EH (cell line): Measurements from ENCODE around the gene CENPB.
"Not testable (repeated sequence)": the region's sequence is repeated elsewhere in the genome, so short reads cannot be mapped to it uniquely, and the experiment has no call there.

ENCODE experiments used
- DNase-seq: peaks from one replicate; pipeline ENCODE4 v3.0.0-alpha.2; 2015; ENCODE audit warnings: low read depth

The CENPB gene

DNA sequence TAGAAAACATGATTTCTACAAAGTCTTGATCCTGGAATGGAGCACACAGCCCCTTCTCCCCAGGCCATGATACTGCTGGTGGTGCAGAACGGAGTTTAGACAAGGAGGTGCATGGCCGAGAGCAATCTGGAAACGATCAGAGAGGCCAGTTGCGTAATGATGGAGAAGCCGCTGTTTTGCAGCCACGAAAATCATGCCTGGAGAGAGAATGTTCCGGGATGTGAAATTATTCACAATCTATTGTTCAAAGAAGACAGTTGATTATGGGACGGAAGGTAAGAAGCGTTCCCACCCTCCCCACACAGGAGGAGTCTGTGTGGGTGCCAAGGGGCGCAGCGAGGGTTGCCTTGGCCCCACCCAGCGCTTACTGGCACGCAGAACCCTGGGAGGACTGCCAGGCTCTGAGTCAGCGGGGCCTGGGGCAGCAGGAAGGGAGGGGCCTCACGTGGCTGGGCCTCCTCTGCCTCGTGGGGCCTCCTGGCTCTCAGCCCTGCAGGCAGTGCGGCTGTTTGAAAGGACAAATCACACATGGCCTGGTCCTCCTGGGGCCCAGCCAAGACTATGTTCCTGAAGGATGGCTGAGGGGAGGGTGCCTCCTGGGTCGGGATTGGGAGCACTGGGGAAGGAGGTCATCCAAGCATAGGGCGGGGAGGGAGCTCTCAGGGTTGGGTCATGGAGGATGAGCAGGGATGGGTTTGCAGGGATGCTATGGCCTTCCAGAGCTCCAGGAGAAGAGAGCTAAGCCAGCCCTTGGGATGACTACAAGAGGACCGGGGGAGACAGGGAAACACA is 25.1 kb upstream of the CENPB start:
- DNase-seq, result peak; percentile 99

DNA sequence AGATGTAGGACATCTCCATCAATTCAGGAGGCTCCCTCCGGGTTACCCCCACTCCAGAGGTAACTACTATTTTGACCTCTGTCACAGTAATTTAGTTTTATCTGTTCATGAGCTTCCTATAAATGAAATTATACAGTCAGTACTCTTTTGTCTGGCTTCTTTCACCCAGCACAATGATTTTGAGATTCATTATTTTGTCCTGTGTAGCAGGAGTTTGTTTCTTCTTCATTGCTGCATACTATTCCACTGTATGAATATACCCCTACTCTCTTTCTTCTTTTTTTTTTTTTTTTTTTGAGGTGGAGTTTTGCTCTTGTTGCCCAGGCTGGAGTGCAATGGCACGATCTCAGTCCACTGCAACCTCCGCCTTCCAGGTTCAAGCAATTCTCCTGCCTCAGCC is 22.0 kb upstream of the CENPB start:
- no peak for DNase-seq

DNA sequence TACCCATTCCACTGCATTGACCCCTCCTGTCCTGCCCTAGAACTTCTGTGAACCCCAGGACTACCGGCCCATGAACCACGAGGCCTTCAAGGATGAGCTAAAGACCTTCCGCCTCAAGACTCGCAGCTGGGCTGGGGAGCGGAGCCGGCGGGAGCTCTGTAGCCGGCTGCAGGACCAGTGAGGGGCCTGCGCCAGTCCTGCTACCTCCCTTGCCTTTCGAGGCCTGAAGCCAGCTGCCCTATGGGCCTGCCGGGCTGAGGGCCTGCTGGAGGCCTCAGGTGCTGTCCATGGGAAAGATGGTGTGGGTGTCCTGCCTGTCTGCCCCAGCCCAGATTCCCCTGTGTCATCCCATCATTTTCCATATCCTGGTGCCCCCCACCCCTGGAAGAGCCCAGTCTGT is 18.2 kb upstream of the CENPB start:
- DNase-seq, result no peak

DNA sequence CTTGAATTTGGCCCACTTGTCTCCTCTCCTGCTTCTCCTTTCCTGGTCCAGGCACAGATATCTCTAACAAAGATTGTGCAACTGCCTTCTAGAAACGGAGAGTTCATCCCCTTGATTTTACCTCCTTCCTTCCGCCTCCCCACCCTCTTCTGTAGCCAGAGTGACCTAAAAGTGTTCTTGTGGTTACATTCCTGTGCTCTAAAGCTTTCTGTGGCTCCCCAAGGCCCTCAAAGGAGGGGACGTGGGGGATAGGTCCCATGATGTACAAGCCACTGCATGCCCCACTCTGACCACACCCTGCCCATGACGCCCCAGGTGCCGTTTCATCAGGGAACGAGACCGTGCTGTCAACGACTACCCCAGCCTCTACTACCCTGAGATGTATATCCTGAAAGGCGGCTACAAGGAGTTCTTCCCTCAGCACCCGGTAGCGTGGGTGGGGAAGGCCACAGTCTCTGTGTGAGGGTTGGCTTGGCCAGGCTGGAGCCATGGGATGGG is 17.8 kb upstream of the CENPB start:
- DNase-seq, result no peak

DNA sequence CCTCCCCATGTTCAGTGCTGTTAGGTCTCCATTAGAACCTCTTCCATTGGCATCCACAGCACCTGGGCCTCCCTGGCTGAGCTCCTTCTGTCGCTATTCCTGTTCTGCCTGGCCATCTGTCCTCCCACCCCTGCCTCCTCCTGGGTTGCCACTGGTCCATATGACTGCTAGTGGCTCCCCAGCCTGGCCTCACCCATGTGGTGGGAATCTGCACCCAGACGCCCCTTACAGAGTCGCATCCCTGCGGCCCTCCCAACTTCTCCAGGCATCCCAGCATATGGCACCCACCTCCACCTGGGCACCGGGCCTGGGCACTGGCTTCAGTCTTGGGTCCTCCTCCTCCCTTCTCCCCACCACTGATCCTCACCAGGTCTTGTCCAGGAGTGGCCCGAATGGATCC is 17.3 kb upstream of the CENPB start:
- no peak for DNase-seq

DNA sequence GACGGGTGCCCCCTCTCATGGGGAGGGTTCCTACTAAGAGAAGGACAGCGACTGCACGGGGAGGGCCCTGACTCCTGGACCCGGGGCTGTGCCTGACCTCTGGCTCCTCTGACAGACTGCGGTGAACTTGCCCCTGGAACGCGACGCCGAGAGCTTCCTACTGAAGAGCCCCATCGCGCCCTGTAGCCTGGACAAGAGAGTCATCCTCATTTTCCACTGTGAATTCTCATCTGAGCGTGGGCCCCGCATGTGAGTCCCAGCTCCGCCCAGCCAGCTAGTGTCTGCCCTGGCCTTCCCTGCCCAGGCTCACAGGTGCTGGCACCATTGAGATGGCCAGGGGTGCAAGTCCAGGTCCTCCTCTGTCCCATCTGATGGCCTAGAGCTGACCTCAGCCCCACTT is 16.7 kb upstream of the CENPB start:
- DNase-seq, result no peak

DNA sequence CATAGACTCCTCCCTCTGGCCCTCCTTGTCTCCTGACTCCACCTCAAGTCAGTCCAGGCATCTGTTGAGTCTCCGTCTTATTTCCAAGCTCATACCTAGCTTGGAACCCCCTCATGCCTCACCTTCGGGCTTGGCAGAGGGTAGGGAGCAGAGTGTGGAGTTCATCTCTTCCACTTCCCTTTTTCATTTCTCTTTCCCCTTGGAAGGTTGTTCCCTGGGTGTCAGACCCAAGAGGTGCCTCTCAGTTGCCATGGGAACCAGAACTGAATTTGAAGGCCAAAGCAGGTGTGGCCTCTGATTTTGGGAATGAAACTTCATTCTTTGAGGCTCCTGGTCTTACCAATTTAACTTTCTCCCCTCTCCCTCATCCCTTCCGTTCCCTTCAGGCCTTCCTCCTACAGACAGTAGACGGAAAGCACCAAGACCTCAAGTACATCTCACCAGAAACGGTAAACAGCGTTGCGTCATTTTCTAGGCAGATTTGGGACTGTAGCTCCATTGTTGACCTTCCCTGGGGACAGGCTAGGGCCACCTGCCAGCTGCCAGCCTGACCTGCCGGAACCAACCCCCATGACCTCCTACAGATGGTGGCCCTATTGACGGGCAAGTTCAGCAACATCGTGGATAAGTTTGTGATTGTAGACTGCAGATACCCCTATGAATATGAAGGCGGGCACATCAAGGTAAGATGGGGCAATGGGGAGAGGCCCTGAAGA is 16.1 kb upstream of the CENPB start:
- DNase-seq, result no peak

DNA sequence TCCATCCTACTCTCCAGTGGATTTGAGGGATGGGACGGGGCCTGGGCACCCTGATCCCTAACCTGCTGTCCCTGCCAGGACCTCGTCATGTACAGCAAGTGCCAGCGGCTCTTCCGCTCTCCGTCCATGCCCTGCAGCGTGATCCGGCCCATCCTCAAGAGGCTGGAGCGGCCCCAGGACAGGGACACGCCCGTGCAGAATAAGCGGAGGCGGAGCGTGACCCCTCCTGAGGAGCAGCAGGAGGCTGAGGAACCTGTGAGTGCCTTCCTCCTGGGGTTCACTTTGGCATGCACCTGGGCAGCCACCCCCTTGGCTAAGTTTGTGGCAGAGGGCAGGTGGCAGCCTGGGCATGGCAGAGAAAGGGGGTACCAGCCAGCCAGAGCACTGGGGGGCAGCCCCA is 15.3 kb upstream of the CENPB start:
- no peak for DNase-seq

DNA sequence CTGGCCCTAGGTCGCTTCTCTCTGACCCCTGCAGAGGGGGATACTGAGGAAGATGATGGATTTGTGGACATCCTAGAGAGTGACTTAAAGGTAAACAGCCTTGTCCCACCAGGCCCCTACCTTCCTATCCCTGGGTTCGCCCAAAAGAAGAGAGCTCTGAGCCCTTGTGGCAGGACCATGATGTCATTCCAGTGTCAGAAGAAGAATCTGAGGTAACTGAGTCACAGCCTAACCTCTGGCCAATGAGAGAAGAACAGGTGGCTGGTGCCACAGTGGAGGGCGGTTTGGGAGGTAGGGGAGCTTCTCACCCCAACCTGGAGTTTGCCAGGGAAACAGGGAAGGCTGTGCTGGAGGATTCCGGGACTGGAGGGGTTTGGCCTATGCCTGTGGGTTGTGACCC is 14.8 kb upstream of the CENPB start:
- no peak for DNase-seq

DNA sequence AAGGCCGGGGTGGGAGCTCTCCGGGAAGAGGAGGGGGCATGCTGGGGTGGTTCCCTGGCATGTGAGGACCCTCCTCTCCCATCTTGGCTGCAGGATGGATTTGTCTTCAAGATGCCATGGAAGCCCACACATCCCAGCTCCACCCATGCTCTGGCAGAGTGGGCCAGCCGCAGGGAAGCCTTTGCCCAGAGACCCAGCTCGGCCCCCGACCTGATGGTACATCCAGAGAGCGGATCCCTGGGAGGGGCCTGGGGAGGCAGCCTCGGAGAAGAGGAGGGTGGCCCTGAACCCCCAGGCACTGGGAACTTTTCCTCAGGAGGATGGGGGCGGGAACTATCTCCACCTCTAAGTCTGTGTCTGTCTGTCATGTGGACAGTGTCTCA is 14.3 kb upstream of the CENPB start:
- DNase-seq, result no peak

DNA sequence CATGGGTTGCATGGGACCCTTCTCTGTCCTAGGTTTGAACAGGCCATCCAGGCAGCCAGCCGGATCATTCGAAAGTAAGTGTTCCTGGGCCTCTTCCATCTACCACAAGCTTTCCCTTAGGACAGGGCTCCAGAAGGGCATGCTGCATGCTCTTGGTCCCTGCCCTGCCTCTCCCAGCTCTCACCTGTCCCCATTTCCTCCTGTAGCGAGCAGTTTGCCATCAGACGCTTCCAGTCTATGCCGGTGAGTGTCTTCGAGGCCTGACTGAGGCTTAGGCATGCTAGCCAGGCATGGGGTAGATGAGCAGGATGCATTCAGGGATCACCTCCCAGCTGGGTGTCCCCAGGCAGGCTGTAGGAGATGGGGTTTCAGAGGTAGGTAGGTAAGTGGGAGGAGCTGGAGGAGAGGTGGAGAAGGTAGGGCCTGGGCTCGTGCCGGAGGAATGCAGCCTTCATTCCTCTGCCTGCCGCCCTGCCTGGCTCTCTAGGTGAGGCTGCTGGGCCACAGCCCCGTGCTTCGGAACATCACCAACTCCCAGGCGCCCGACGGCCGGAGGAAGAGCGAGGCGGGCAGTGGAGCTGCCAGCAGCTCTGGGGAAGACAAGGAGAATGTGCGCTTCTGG is 13.8 kb upstream of the CENPB start:
- DNase-seq, result no peak

DNA sequence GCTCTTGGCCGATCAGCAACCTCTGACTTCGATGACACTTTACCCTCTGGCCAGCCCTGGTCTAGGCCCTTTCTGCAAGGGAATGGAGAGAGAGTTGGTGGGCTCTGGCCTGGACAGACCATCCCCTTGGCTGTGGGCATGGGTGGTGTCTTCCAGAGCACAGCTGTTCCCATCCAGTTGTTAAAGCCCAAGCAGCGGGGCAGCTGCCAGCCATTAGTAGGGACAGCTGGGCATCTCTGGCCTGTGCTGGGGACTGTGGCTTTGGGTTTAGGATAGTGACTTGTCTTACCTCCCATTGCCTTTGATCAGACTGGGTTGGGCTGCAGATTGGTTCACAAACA is 12.3 kb upstream of the CENPB start:
- no peak for DNase-seq

DNA sequence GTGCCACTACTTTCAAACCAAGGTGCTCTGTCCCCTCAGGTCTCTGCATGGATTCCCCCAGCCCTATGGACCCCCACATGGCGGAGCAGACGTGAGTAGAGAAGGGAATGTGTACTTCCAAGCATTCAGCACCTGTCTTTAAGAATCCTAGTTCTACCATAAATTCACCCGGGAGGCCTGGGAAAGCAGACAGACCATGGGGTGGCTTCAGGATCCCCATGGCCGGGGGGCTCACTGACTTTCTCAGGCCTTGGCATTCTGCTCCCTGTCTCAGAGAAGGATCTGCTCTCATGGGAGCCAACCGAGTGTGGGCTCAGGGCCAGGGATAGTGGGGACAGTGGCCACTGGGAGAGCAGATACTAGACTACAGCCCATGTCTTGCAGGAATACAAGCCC is 11.8 kb upstream of the CENPB start:
- no peak for DNase-seq

DNA sequence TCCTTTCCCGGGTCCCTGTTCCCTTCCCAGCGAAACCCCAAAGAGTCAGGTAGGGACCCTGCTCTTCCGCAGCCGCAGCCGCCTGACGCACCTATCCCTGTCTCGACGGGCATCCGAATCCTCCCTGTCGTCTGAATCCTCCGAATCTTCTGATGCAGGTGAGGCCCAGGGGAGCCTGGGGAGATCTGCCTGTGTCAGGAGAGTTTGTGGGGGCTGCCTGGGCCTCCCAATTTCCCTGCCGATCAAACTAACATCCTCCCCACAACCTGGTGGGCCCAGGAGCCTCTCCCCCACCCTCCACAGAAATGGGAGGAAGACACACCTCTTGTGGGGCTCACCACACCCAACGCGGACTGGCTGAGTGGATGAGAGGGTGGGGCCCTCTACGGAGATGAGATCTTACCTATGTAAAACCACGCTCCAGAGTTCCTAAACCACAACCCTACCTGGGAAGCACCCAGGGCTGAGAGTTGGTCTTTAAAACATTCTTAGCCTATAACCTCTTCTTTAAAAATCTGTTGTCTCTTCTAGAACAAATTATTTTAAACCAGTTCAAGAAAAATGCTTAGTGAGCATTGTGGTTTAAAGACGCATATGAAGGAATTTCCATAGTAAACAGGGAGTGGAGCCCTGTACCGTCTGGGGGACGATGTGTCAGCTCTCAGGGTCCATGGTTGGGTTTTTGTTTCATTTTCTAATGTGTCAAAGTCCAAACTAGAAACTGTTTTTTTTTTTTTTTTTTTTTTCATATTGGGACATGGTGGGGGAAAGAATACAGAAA is 11.2 kb upstream of the CENPB start:
- peak; percentile 69 for DNase-seq

DNA sequence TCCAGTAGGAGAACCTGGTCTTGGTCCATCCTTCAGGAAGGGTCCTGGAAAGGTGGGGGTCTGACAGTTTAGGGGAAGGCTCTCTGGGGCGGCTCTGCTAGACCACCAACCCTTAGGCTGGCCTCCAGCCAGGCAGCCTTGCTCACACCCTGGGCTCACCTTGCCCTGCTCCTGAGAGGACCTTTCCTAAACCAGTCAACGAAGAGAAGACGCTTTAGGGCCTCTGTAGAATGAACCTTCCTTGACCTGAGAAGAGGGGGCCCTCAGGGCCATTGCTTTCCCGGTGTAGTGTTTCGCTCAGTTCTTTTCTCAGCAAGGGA is 10.6 kb upstream of the CENPB start:
- no peak for DNase-seq

DNA sequence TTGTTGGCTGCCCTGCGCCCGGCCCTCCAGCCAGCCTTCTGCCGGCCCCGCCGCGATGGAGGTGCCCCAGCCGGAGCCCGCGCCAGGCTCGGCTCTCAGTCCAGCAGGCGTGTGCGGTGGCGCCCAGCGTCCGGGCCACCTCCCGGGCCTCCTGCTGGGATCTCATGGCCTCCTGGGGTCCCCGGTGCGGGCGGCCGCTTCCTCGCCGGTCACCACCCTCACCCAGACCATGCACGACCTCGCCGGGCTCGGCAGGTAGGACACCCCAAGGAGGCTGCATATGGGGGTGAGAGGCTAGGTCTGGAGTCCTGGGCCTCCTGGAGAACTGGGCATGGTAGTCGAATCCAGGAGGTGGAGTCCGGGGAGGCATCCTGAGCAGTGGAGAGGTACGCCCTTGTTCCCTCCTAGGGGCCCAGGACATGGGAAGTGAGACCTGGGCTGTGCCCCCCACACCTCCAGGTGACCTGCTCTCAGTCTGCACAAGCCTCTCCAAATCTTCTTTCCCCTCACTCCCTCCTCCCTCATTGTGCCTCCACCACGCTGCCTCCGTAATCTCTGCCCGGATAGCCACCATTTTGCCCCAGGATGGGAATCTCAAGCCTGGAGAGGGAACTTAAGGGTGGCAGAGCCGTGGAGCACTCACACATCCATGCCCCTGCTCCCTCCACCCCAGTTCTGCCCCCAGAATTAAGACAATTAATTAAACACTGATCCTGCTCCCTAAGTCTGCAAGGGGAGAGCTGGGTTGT is 10.1 kb upstream of the CENPB start:
- no peak for DNase-seq

DNA sequence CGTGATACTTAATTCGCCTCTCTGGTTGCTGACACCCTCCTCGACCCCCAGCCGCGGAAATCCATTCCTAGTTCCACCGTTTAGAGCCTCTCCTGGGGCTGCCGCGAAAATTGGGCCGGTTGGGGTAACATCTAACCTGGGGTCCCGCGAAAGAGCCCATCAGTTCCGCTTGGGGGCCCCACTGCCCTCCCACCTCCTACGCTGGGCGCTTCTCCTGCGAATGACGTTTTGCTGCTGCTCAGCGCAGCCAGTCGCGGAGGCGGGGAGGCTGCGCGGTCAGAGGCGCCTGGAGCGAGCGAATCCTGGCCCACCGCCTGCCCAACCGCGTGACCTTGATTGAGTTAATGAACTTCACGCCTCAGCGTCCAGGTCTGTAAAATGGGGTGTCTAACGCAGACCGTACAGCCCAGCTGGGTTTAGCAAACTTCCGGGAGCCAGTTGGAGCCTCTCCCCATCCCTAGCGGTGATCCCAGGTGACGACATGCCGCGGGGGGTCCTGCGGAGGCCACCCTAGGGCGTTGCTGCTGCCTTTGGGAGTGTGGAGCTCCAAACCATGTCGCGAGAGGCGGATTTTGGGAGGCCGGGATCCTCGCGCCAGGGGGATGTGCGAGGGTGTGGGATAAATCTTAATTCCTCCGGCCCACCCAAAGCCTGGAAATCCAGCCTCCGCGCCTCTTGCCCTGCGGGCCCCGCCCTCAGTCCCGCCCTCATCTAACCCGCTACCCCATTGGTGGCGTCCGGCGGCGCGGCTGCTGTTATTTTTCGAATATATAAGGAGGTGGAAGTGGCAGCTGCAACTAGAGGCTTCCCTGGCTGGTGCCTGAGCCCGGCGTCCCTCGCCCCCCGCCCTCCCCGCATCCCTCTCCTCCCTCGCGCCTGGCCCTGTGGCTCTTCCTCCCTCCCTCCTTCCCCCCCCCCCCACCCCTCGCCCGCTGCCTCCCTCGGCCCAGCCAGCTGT is 9.2 kb upstream of the CENPB start, which contains the start of gene CDC25B:
CDC25B (plus strand) TSS at position 800 of the 958 bp plus-strand sequence. CDS start 222 bp downstream, outside the sequence.
- peak; percentile 92 for DNase-seq

DNA sequence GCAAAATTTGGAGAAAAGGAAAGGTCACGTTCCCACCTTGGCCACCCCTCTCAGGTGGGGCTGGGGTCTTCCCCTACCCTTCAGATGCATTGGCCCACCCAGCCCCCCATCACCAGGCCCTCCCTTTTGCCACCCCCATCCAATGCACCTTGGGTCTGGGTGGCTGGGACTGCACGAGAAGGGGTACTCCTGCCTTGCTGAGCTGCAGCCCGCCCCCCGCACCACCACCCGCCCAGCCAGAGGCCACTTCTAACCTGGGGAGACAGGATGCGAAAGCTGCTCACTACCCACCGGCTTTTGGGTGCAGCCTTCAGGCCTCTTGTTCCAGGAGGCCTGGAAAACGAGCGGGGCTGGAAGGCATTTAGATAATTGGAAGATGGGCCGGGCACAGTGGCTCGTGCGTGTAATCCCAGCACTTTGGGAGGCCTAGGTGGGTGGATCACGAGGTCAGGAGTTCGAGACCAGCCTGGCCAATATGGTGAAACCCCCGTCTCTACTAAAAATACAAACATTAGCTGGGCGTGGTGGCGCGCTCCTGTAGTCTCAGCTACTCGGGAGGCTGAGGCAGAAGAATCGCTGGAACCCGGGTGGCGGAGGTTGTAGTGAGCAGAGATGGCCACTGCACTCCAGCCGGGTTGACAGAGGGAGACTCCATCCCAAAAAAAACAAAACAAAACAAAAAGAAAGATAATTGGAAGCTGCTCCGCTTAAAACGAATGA is 8.3 kb upstream of the CENPB start:
- DNase-seq, result no peak

DNA sequence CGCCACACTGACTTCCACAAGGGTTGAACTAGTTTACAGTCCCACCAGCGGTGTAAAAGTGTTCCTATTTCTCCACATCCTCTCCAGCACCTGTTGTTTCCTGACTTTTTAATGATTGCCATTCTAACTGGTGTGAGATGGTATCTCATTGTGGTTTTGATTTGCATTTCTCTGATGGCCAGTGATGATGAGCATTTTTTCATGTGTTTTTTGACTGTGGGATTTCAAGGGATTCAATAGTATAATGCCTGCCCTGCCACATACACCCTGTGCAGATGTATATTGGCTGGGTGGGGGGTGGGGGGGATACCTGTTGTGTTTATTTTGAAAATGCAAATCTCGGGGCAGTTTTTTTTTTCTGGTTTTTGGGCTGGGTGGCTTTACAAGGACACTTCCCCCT is 7.6 kb upstream of the CENPB start:
- DNase-seq, result not testable (repeated sequence)

DNA sequence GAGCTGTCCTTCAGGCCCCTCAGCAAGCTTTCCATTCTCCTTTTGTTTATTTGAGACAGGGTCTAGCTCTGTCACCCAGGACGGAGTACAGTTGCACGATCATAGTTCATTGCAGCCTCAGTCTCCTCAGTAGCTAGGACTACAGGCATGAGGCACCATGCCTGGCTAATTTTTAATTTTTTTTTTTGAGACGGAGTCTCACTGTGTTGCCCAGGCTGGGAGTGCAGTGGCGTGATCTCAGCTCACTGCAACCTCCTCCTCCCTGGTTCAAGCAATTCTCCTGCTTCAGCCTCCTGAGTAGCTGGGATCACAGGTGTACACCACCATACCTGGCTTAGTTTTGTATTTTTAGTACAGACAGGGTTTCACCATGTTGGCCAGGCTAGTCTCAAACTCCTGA is 2.7 kb upstream of the CENPB start:
- not testable (repeated sequence) for DNase-seq
